GM06990 (cell line): Measurements from ENCODE around the gene KRTAP5-6.
"Not testable (repeated sequence)": the region's sequence is repeated elsewhere in the genome, so short reads cannot be mapped to it uniquely, and the experiment has no call there.

ENCODE experiments used
- DNase-seq: peaks from one replicate; pipeline ENCODE4 v3.0.0-alpha.2; 2011; ENCODE audit not compliant: insufficient read length; ENCODE audit errors: extremely low read depth
- H3K27me3 ChIP-seq: replicated peaks from 2 replicates; pipeline ENCODE4 v1.6.0; 2011; ENCODE audit warnings: low read length; ENCODE audit not compliant: control insufficient read depth, insufficient read depth
- H3K36me3 ChIP-seq: 2 replicates; pipeline ENCODE4 v1.5.1; 2011; ENCODE audit warnings: low read length; ENCODE audit not compliant: control insufficient read depth, insufficient read depth
- H3K4me3 ChIP-seq: replicated peaks from 2 replicates; pipeline ENCODE4 v1.5.1; 2011; ENCODE audit warnings: low read depth, mild to moderate bottlenecking, control low read depth, low read length
- TF ChIP-seq, protein P1 (sequence below): IDR thresholded peaks from 2 replicates; pipeline ENCODE4 v1.5.1; 2011; ENCODE audit warnings: low read length, control low read depth, mild to moderate bottlenecking, inconsistent platforms; ENCODE audit not compliant: insufficient read depth, poor library complexity, severe bottlenecking

The KRTAP5-6 gene

DNA sequence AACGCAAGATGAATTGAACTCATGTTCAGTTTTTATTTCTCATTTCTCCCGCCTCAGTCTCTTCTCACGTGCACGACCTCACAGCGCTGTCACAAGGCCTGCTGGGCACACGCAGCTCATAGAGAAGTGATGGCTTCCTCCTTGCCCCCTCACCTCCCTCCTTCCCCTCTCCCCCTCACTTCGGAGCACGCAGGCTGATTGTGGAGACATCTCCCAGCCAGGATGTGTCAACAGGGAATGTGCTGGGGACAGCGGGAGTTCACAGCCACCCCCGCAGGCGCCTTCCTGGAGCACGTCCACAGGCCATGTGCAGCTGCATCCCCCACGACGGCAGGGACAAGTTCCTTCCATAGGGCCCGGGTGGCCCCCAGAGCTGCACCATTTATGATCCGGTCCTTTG lies 29.1 kb upstream of the KRTAP5-6 start:
- TF ChIP-seq, protein P1, sequence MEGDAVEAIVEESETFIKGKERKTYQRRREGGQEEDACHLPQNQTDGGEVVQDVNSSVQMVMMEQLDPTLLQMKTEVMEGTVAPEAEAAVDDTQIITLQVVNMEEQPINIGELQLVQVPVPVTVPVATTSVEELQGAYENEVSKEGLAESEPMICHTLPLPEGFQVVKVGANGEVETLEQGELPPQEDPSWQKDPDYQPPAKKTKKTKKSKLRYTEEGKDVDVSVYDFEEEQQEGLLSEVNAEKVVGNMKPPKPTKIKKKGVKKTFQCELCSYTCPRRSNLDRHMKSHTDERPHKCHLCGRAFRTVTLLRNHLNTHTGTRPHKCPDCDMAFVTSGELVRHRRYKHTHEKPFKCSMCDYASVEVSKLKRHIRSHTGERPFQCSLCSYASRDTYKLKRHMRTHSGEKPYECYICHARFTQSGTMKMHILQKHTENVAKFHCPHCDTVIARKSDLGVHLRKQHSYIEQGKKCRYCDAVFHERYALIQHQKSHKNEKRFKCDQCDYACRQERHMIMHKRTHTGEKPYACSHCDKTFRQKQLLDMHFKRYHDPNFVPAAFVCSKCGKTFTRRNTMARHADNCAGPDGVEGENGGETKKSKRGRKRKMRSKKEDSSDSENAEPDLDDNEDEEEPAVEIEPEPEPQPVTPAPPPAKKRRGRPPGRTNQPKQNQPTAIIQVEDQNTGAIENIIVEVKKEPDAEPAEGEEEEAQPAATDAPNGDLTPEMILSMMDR, result no peak
- no peak for DNase-seq

DNA sequence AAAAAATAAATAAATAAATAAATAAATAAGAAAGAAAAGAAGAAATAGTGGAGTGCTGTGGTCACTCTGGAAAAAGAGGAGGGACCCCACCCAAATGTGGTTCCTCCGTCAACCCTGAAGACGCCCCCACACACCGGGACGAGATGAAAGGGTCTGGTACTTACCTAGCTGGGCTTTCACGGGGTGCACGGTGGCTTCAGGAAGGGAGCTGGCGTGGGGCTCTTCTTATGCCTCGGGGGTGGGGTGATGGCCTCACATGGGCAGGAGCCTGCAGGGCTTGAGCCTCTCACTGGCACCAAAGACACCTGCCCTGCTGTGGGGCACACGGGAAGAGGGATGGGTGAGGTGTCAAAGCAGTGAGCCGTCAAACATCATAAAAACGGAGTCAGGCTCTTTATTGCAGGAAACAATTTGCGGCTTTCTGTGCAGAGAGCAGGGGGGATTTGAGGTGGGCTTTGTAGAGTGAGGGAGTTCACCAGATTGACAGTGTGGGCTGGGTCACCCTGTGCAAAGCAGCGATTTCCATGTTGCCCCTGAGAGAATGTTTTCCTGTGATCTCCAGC lies 28.0 kb upstream of the KRTAP5-6 start:
- TF ChIP-seq, protein P1, result no peak
- Histone ChIP-seq H3K36me3 (no peaks in the 10 kb centered on the region), H3K27me3 (no peaks in the 10 kb centered on the region; the same call in 1 of the 2 replicates), H3K4me3 (no peak overlapping the region)
- DNase-seq, result no peak

More for the DNA sequence above, 29.1 kb upstream of the KRTAP5-6 start:
- H3K36me3 ChIP-seq, result no peaks in the 10 kb centered on the region
- H3K27me3 ChIP-seq, result no peaks in the 10 kb centered on the region; the same call in 1 of the 2 replicates
- no peak overlapping the region for H3K4me3 ChIP-seq

DNA sequence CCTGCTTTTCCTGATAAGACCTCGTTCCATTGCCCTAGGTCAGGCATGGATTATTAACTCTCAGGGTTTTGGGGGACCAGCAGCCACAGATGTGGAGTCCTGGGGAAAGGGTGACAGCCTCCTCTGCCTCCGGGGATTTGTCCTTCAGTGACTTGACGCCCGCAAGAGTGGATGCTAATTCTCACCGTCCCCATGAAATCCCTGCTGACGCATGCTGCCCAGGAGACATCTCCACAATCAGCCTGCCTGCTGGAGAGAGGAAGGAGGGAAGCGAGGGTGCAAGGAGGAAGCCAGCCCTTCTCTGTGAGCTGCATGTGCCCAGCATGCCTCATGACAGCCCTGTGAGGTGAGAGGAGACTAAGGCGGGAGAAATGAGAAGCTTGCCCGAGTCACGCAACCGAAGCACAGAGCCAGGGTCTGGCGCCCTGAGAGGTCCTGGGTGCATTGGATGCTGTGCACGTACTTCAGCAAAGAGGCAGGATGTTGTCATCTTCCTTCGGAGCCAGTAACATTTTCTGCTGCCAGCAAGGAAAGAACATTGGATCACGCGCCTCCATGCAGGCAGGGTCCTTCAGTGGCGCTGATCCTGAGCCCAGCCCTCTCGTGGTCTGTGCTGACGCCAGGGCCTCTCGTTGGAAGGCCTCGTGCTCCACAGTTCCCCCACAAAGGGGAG lies 27.3 kb upstream of the KRTAP5-6 start:
- H3K27me3 ChIP-seq, result peaks cover 1% of the 10 kb centered on the region; the same call in 1 of the 2 replicates
- no peak for DNase-seq
- TF ChIP-seq, protein P1, result no peak
- no peak overlapping the region for H3K4me3 ChIP-seq
- H3K36me3 ChIP-seq, result no peaks in the 10 kb centered on the region

DNA sequence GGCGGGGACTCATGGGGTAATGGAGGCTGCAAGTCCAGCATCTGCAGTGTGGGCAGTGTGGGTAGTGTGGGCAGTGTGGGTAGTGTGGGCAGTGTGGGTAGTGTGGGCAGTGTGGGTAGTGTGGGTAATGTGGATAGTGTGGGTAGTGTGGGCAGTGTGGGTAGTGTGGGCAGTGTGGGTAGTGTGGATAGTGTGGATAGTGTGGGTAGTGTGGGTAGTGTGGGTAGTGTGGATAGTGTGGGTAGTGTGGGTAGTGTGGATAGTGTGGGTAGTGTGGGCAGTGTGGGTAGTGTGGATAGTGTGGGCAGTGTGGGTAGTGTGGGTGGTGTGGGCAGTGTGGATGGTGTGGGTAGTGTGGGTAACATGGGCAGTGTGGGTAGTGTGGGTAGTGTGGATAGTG lies 26.5 kb upstream of the KRTAP5-6 start:
- not testable (repeated sequence) for H3K27me3 ChIP-seq, DNase-seq, H3K36me3 ChIP-seq, H3K4me3 ChIP-seq

DNA sequence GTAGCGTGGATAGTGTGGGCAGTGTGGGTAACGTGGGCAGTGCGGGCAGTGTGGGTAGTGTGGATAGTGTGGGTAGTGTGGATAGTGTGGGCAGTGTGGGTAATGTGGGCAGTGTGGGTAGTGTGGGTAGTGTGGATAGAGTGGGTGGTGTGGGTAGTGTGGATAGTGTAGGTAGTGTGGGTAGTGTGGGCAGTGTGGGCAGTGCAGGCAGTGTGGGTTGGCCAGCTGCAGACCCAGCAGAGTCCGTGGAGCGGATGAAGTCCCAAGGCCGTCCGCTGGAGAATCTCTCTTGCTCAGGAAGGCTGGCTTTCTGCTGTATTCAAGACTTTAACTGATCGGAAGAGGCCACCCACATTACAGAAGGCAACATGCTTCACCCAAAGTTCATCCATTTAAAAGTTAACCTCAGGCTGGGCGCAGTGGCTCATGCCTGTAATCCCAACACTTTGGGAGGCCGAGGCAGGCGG lies 26.1 kb upstream of the KRTAP5-6 start:
- Histone ChIP-seq H3K4me3 (no peak overlapping the region), H3K36me3 (no peaks in the 10 kb centered on the region), H3K27me3 (peaks cover 1% of the 10 kb centered on the region; the same call in 1 of the 2 replicates)
- DNase-seq, result no peak
- TF ChIP-seq, protein P1, result no peak

DNA sequence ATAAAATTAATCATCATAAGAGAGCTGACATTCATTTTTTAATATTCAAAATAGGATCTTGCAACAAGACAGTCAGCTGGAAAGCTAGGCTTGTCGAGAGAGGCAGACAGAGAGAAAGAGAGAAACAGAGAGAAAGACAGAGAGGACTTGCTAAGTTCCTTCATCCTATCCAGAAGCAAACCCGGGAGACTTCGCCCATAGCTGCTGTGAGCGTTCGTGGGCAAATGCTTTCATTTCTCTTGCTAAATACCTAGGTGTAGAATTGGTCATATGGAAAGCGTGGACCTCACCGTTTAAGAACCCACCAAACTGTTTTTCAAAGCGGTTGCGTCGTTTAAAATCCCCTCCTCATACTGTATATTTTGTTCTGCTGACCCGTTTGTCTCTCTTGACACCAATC lies 25.3 kb upstream of the KRTAP5-6 start:
- TF ChIP-seq, protein P1, result no peak
- Histone ChIP-seq H3K4me3 (no peak overlapping the region), H3K36me3 (no peaks in the 10 kb centered on the region), H3K27me3 (peaks cover 1% of the 10 kb centered on the region; the same call in 1 of the 2 replicates)
- DNase-seq, result no peak
